GM18951 (cell line): ENCODE data around the gene AURKA.
"Not testable (repeated sequence)": the region's sequence is repeated elsewhere in the genome, so short reads cannot be mapped to it uniquely, and the experiment has no call there.

Source experiments
- POLR2A ChIP-seq: IDR thresholded peaks from 4 replicates; pipeline ENCODE4 v1.6.1; 2011; ENCODE audit warnings: mild to moderate bottlenecking; ENCODE audit not compliant: insufficient read length, insufficient read depth; ENCODE audit errors: extremely low read depth
- in situ Hi-C: fragments of 300-500 bp; cut with MboI; formaldehyde crosslinking; loops from one replicate; pipeline ENCODE4 v1.12.0; 2022; ENCODE audit warnings: low sequenced_read_pairs, mixed read lengths, inconsistent platforms; ENCODE audit not compliant: unreplicated experiment

The AURKA gene

DNA sequence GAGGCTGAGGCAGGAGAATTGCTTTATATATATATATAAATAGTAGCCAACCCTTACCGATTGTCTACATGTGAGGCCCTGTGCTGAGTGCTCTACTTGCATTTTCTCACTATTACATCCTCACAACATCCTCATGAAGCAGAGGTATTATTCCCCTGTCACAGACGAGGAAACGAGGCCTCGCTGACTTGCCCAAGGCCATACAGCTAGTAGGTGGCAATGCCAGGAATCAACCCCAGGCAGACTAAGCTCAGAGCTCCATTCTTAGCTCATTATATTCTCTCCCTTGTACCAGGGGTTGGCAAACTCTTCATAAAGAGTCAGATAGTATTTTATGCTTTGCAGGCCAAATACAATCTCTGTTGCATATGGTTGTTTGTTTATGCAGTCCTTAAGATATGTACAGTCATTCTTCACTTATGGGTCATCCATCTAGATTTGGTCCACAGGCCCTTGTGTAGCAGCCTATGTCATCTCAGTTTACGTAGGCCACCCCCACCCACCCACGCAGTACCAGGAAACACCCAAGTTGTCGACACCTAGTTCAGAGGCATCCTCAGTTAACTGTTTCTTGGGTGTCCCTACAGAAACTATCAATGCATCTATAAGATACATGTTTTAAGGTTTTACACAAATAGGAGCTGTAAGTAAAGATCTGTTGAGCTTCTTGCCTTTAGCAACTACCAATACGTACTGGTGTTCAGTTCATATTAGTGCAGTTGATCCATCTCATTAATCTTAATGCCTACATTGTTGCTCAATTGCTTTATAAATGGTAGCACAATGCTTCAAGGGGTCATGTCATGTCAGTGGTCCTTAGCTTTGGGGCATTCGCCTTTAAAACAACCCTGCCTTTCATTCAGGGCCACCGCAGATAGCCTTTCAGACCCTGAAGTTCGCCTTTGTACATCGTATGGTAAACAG, 23.1 kb upstream of the AURKA start:
- TF ChIP-seq POLR2A: no peak
- in situ Hi-C loops: no loop called here

DNA sequence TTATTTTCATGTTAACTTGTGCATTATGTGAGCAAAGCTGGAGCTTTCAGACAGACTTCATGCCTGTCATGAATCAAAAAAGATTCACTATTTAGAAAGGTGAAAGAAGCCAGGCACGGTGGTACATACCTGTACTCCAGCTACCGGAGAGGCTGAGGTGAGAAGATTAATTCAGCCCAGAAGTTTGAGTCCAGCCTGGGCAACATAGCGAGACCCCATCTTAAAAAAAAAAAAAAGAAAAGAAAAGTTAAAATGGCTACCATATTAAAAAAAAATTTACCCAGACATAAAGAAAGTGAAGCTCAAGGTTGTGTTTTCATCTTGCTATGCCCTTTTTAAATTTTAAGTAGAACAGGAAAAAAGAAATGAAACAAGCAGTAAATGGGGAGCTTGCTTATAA, 20.9 kb upstream of the AURKA start:
- TF ChIP-seq POLR2A: no peak
- in situ Hi-C loops: no loop called here

DNA sequence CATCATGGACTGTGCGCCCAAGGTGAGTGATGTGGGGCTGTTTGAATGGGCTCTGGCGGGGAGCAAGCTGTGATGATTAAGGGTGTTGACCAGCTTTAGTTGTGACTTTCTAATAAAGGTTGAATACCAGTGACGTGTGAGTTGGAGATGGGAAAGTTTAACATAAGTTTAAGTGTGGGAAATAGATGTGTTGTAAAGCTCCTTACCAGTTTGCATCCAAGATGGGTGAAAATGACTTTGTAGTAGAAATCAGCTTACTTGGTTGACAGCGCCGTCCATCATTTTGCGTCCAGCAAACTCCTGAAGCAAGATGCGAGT, 20.4 kb upstream of the AURKA start:
- in situ Hi-C loops: no loop called here
- TF ChIP-seq POLR2A: no peak

DNA sequence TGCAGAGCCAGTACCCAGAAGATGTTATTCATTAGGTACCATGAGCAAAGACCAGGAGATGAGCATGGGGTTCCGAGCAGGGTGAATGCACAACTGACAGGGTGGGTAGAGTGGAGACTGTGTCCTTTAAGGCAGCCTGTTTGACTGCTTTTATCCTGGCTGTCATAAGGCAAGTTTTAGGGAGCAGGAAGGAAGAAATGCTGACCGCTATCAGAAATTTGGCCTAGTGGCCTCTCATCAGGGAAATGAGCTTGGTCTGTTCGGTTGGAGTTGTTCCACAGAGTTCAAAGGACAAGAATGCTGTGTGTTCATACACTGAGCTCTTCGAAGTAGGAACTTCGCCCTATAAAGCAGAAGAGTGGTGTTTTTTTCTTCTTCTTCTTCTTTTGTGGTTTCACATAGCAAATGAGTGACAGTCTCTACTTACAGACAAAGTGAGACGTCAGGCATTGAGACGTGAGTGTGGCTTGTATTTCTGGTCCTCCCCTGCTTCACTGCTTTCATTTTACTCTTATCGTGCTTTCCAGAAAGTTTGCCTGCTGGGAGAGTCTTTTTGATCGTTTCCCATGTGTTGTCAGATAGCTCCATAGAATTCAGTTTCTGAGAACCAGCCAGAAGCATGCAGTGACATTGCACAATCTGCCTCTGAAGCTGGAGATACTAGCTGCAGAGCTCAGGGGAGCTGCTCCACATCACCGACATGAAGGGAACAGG, 19.9 kb upstream of the AURKA start, which contains the start of gene CASS4:
CASS4 (plus strand) TSS at position 502 of the 714 bp plus-strand sequence; CDS start at position 701, 199 bp downstream.
- no peak for TF ChIP-seq POLR2A
- in situ Hi-C loops: no loop called here

DNA sequence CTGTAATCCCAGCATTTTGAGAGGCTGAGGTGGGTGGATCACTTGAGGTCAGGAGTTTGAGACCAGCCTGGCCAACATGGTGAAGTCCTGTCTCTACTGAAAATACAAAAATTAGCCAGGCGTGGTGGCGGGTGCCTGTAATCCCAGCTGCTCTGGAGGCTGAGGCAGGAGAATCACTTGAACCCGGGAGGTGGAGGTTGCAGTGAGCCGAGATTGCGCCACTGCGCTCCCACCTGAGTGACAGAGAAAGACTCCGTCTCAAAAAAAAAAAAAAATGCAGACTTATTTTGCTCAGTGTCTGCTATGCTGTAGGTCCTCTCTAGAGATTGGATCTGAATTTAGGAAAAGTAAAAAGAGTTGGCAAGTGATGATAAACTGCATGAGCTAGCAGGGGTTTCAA, 19.3 kb upstream of the AURKA start:
- in situ Hi-C loops: not testable (repeated sequence)

DNA sequence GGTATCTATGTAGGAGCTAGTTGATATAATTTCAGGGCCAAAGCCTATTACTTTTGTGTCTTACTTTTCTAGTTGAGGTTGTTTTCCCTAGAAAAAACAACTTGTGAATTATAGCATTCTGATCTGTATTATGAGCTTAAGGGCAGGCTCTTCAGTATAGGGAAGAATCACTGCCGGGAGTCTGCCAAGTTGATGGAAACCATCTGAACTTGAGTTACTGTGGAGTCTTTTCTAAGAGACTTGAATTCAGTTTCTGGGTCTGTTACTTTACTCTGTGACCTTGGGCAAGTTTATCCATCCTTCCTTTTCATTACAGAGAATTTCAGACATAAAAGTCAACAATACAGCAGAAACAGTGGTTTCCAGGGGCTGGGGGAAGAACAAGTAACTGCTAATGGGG, 17.9 kb upstream of the AURKA start:
- in situ Hi-C loops: no loop called here
- no peak for TF ChIP-seq POLR2A

DNA sequence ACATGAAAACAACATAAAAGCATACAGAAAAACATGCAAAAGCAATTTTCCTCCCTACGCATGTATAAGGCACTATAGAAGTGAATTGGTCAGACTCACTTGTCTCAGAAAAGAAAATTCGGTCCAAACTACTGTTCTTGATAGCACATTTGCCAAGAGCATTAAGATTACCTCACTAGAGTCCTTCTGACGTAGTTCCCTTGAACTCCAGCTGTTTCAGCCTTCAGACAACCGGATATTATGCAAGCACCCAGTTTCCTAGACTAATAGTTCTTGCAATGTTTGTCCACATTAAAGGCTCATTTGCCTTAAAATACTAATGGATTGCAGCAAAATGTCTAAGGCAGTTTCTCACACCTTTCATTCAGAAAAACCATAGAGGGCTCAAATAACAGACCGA, 17.5 kb upstream of the AURKA start:
- TF ChIP-seq POLR2A: no peak
- in situ Hi-C loops: no loop called here

DNA sequence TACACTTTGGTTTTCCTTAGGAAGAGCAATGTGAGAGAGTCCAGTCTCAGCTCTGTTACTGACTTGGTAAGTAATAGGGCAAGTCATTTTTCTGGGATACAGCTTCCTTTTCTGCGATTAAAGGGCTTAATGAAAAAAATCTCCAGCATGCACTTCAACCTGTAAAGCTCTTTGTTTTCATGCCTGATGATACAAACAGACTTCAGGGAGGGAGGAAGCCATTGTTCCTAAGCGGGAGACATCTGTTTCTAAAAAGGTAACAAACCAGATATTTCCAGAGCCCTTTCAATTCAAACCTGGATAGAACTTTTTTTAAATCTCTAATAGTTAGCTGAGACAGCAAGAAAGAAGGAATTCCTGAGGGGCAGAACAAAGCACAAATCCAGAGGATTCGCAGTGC, 14.9 kb upstream of the AURKA start:
- in situ Hi-C loops: no loop called here

DNA sequence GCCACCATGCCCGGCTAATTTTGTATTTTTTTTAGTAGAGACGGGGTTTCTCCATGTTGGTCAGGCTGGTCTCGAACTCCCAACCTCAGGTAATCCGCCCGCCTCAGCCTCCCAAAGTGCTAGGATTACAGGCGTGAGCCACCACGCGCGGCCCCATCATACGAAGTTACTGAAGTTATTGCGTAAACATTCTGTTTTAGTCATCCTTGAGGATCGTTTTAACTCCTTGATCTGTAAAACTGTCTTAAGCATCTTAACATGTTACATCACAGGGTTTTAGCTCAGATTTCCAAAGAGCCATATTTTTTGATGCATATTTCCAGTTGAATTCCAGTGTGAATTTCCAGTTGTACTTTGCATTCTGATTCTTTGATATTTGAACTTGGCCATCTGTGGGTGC, 13.3 kb upstream of the AURKA start:
- in situ Hi-C loops: not testable (repeated sequence)

More for the DNA sequence above, 14.9 kb upstream of the AURKA start:
- TF ChIP-seq POLR2A: no peak

DNA sequence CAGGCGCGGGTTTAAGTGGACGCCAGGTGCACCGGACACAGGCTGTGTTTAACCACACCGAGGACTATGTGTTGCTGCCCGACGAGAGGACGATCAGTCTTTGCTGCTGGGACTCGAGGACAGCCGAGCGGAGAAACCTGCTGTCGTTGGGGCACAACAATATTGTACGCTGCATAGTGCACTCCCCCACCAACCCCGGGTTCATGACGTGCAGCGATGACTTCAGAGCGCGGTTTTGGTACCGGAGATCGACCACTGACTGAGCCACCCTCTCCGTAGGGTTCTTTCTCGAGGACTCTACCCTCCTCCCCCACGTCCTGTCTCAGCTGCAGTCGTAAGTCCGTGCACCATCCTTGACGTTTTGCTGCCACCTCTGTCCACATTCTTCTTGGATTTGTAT, 11.4 kb upstream of the AURKA start:
- no peak for TF ChIP-seq POLR2A
- in situ Hi-C loops: no loop called here

DNA sequence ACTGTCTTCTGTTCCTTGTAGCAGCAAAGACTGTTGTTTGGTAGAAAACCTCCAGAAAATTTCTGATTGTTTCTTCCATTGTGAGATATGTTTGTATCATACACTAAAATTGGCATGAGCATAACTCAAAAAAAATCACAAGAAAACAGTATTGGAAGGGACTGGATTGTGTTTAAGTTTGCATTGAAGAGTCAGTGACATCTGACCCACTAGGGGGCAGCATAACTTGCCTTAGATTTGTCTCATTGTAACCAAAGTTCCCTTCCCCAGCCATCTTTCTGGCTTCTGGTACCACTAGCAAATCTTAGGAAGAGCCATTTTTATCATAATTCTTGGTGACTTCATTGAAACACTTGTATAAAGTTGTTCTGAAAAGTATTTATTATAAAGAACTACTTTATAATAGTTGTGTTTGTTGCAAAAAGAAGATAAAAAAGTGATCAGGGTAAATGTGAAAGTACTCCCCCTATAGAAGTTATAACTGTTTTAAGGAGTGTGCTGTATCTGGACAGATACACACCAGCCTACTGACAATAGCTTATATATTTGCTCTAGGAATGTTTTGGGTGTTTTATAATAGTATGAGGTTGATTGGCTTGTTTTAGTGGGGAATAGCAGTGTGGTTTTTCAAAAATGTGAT, 8.1 kb upstream of the AURKA start:
- in situ Hi-C loops: no loop called here
- no peak for TF ChIP-seq POLR2A

DNA sequence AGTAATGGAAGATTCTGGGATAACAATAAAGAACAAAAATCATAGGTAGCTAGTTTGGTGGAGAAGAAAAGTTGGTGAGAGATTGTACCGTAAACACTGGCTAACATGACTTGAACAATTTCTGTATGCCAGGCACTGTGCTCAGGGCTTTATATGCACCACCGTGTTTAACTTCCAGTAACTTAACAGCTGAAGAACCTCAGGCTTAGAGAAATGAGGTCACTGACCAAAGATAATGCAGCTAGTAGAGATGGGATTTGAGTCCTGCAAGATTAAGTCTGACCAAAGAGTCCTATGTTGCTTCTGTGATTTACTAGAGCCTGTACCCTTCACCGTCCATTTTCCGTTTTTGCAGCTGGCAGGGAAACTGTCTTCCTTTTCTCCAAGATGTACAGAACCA, 3.2 kb upstream of the AURKA start:
- in situ Hi-C loops: no loop called here
- no peak for TF ChIP-seq POLR2A

DNA sequence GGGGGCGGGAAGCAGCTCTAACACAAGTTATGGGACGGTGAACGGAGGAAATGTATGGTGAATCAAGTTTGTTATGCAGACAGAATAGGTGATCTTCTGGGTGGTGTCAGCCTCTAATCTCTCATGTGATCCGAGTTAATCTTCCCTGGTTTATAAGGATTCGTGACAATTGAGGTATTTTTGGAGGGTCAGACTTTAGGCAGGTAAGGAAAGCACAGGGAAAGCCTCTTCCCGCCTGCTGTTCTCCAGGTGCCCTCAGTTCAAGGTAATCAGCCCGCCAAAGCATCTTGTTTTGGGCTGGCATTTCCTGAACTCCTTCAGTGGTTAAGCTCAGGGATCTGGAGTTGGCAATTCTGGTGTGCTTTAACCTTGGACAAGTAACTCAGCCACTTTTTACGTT, 1.6 kb upstream of the AURKA start:
- in situ Hi-C loops: no loop called here
- no peak for TF ChIP-seq POLR2A
